ENCODE measurements around the gene EIF1AX. TPM values are rescaled to one million over a fixed set of nuclear protein-coding genes. Genes with fewer than 3 reads are reported as not detected.
A peak's percentile ranks its signal among the peaks of the same experiment; 100 is the strongest.

The EIF1AX gene
- total RNA-seq, 1 experiment from 2014 or later = 132 TPM

- TF ChIP-seq, protein P1, sequence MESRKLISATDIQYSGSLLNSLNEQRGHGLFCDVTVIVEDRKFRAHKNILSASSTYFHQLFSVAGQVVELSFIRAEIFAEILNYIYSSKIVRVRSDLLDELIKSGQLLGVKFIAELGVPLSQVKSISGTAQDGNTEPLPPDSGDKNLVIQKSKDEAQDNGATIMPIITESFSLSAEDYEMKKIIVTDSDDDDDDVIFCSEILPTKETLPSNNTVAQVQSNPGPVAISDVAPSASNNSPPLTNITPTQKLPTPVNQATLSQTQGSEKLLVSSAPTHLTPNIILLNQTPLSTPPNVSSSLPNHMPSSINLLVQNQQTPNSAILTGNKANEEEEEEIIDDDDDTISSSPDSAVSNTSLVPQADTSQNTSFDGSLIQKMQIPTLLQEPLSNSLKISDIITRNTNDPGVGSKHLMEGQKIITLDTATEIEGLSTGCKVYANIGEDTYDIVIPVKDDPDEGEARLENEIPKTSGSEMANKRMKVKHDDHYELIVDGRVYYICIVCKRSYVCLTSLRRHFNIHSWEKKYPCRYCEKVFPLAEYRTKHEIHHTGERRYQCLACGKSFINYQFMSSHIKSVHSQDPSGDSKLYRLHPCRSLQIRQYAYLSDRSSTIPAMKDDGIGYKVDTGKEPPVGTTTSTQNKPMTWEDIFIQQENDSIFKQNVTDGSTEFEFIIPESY (IDR thresholded peaks at IDR 0.05; ENCODE audit: extremely low read depth, insufficient replicate concordance, low read length) = no peak
- no peak for TF ChIP-seq FOSL1 (IDR thresholded peaks at IDR 0.05; ENCODE audit: low read depth)
Measured at GRCh38 chrX:20143111-20143510, 1.5 kb upstream of the EIF1AX start (continued).

DNA sequence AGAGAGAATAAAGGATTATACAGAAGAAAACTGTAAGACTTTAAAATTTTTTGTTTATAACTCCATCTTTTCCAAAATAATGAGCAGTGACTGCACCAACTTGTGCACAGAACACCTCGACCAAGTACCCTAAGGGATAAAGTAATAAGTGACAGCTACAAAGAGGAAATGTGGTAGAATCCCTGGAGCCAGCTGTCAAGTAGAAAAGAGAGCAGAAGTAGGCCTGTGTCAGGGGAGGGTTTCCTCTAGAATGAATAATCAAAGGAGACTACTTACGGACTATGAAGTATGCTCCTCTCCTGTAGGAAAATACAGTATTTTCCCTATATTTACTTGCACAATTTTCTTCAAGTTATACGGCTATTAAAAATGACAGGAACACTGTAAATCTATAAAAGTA is 1.2 kb downstream of the EIF1AX start:
- H3K79me2 ChIP-seq (ENCODE audit: insufficient read depth, low read length) = peaks cover 58% of the 10 kb centered on the region
- H3K9me3 ChIP-seq (ENCODE audit: control insufficient read depth in 1 of 2, insufficient read depth in 1 of 2, low read depth in 1 of 2, low read length in 2 of 2) = no peaks in the 10 kb centered on the region
- no TSS peak for BruUV-seq (replicated peaks)
- ChIA-PET CTCF (no interaction called here), RAD21 (ENCODE audit: low non-redundant PET in 1 of 2, low total read pairs in 2 of 2, uncharacterized antibody in 2 of 2, unreplicated experiment in 2 of 2) (no interaction called here), POLR2A (no interaction called here)
- H2AFZ ChIP-seq (ENCODE audit: low read depth, low read length, poor library complexity, severe bottlenecking) = no peak overlapping the region
- peaks cover 5 to 14% of the 10 kb centered on the region in 2 experiments; a peak in 3 of 4 replicates for H3K4me1 ChIP-seq (ENCODE audit: control insufficient read depth in 1 of 2, insufficient read depth in 2 of 2, low read length in 2 of 2)
- H3K9ac ChIP-seq (ENCODE audit: low read length) = peak overlapping the region; percentile 93
- TF ChIP-seq ZFX (IDR thresholded peaks at IDR 0.05) (no peak), FOSL1 (IDR thresholded peaks at IDR 0.05; ENCODE audit: low read depth) (no peak), YY1 (IDR thresholded peaks at IDR 0.05; ENCODE audit: extremely low read depth, insufficient replicate concordance, low read depth, low read length) (no peak), CEBPB (IDR thresholded peaks at IDR 0.05; ENCODE audit: low read depth) (no peak), TCF7L2 (IDR thresholded peaks at IDR 0.05; ENCODE audit: borderline replicate concordance, extremely low read depth, insufficient read depth, insufficient read length) (no peak), POLR2A (IDR thresholded peaks at IDR 0.05; ENCODE audit: borderline replicate concordance, extremely low read depth, insufficient read depth, insufficient read length) (no peak)
- H4K20me1 ChIP-seq (ENCODE audit: insufficient read depth) = peaks cover 18% of the 10 kb centered on the region; the same call in 1 of the 2 replicates
- H3K9me2 ChIP-seq (ENCODE audit: insufficient read depth) = no peaks in the 10 kb centered on the region
- no peak overlapping the region for H3K27ac ChIP-seq (ENCODE audit: low read depth, low read length)
- DNase-seq (ENCODE audit: low read depth, low spot score) (no peak), ATAC-seq (no peak)
- intact Hi-C loops (cut with micrococcal nuclease) = no loop called here
- peaks cover 4 to 31% of the 10 kb centered on the region in 2 experiments for H3K36me3 ChIP-seq (ENCODE audit: control insufficient read depth in 1 of 2, insufficient read depth in 2 of 2, low read length in 2 of 2)
- no peaks in the 10 kb centered on the region for H3K27me3 ChIP-seq (ENCODE audit: insufficient read depth, low read length)
- peak overlapping the region; percentile 78 to 86 for H3K4me3 ChIP-seq (replicated peaks in 1 of 2; ENCODE audit: low read depth in 1 of 2, low read length in 2 of 2)
- peak overlapping the region; percentile 81 for H3K4me2 ChIP-seq (ENCODE audit: low read length)

All from HCT116 (cell line).